Fibroblast of lung (primary cell): Measurements from ENCODE around the gene L3MBTL4.
"Not testable (repeated sequence)": the region's sequence is repeated elsewhere in the genome, so short reads cannot be mapped to it uniquely, and the experiment has no call there.

ENCODE experiments used
- CTCF ChIP-seq, 2 donors: IDR thresholded peaks in 1 of 2; conservative IDR thresholded peaks in 1 of 2; 1 replicate in 1 of 2; 2 replicates in 1 of 2; pipeline ENCODE4 v1.5.1; 2011 to 2012; ENCODE audit warnings: low read length in 2 of 2, control low read depth in 1 of 2, inconsistent platforms in 1 of 2, low read depth in 1 of 2, mild to moderate bottlenecking in 1 of 2
- EZH2 ChIP-seq: IDR thresholded peaks from 2 replicates; pipeline ENCODE4 v1.5.1; 2012; ENCODE audit warnings: low read length, control low read depth, mild to moderate bottlenecking; ENCODE audit errors: missing control alignments

GRCh38 chr18:6185782-6186181, 228.9 kb downstream of the L3MBTL4 start:
- TF ChIP-seq CTCF (conservative IDR thresholded peaks at IDR 0.05 in 1 of 2, IDR thresholded peaks at IDR 0.05 in 1 of 2; ENCODE audit: low read depth in 1 of 2, low read length in 2 of 2); EZH2: not testable (repeated sequence)
